SU-DHL-6 (cell line): ENCODE data around the gene PPP3CA.

Experiments used
- CTCF ChIP-seq: fragments of 200-600 bp; sonication (generic); IDR thresholded peaks from one replicate; pipeline ENCODE4 v1.5.1; 2017; ENCODE audit warnings: antibody characterized with exemption, mild to moderate bottlenecking, low read length, moderate library complexity; ENCODE audit not compliant: insufficient read depth, poor library complexity, severe bottlenecking
- EZH2phosphoT487 ChIP-seq: fragments of 200-600 bp; sonication (generic), shearing (Covaris generic); conservative IDR thresholded peaks from 2 replicates; pipeline ENCODE4 v1.6.1; 2018; ENCODE audit warnings: mild to moderate bottlenecking, antibody characterized with exemption, low read length, moderate library complexity, mixed read lengths

GRCh38 chr4:101347557-101348366, 436 bp upstream of the PPP3CA start:
- TF ChIP-seq CTCF (no peak), EZH2phosphoT487 (no peak)
